GM18508 (cell line): Measurements from ENCODE around the gene KLHL29.

Source experiments
- ATAC-seq: cut with Tn5 transposase; IDR thresholded peaks from one replicate; pipeline ENCODE4 v1.9.1; 2021; ENCODE audit warnings: moderate number of reproducible peaks; ENCODE audit not compliant: insufficient read depth, unreplicated experiment

KLHL29 gene

GRCh38 chr2:23635442-23636340 lies 250.7 kb downstream of the KLHL29 start:
- no peak for ATAC-seq

DNA sequence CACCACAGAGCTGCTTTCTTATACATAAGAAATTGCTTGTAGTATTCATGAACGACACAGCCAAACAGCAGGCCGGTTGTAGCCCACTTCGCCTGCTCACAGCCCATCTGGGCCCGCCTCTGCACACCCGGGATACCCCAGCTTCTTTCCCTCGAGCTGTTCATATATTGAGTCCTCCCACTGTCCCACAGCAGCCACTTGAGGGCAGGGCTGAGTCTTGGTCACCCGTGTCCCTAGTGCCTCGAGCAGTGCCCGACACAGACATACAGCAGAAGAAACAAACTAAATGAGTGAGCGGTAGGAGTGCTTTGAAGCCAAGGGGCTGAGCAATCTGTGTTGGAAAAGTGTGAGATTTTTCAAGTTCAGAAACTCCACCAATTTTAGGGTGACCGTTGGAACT lies 251.4 kb downstream of the KLHL29 start:
- no peak for ATAC-seq

- no peak for ATAC-seq
Measured at GRCh38 chr2:23637011-23637778, 252.2 kb downstream of the KLHL29 start.

- no peak for ATAC-seq
Measured at GRCh38 chr2:23639406-23639982, 254.5 kb downstream of the KLHL29 start.

DNA sequence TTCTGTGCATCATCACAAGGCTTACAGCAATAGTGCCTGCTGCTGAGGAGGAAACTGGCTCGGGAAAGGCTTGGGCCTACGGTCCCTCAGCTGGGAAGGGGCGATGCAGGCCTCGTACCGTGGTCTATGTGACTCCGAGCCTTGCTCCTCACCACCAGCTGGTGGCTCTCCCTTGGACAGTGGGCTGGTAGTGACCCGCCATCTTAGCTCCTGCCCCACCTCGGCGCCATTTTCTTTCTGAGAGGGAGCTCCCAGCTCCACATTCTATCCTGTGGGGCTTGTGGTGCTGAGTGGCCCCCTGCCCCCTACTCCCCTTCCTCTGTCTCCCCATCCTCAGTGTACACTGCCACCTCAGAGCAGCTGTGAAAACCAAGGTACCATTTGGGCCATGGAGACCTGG lies 255.7 kb downstream of the KLHL29 start:
- ATAC-seq, result no peak

GRCh38 chr2:23642516-23642915 lies 257.5 kb downstream of the KLHL29 start:
- no peak for ATAC-seq

- no peak for ATAC-seq
Measured at GRCh38 chr2:23645230-23645808, 260.3 kb downstream of the KLHL29 start.

DNA sequence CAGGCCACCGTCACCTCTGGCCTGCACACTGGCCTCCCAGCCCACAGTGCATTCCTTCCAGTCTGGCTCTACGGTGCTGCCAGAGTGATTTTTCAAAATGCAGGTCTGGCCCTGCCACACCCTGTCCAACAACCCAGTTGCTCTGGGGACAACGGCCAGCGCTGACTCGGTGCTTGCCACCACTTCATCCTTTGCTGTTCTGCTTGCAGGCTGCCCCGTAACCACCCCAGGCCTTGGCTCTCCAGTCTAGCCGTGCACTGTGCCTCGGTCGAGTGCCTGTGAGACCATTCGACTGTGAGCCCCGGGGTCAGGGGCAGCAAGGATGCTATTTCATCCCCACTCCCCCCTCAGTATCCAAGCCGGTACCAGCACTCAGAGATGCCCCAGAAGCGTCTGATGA lies 262.6 kb downstream of the KLHL29 start:
- no peak for ATAC-seq

- ATAC-seq, result no peak
Measured at GRCh38 chr2:23649303-23649702, 264.3 kb downstream of the KLHL29 start.

DNA sequence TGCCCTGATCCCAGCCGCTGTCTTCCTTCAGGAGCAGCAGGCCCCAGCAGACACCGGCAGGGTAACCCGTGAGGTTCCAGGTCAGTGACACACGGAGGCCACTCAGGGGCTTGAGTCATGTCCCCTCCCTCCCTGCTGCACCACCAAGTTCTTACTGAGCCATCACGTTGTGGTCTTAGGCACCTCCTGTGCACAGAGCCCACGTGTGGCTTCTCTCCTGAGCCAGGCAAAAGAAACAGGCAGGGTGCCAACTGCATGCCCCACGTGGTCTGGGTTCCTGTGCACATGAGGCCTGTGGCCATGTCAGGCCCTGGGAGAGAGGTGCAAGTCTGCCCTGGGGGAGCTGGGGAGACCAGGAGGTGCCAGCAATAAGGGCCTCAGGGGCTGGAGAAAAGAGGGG lies 264.8 kb downstream of the KLHL29 start:
- no peak for ATAC-seq

DNA sequence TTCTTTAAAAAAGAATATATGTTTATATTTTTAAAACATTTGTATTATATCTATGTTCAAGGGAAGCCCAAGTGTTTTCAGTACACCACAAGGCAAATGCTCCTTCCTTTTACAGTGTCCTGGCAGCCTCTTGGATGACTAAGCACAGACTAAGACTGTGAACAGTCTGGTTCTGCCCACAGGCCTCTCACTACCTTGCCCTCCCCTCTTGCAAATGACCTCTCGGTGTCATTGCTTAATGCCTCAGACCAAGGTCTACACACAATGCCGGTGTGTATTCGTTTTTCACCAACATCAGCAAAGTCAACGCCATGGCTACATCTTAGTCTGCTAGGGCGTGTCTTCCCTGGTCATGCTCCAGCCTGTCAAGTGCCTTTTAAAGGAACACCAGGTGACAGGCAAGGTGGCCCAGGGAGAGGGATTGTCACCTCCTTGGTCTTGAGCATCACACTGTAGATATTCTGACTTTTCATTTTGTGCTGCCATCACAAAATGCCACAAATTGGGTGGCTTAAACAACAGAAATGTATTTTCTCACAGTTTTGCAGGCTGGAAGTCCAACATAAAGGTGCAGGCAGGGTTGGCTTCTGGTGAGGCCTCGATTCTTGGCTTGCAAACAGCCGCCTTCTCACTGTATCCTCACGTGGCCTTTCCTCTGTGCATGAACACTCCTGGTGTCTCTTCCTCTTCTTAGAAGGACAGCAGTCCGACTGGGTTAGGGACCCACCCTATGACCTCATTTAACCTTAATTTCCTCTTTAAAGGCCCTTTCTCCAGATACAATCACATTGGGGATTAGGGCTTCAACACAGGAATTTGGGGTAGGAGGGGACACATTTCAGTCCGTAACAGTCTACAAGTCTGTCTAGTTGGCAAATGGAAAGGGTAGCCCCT lies 266.5 kb downstream of the KLHL29 start:
- ATAC-seq, result no peak

DNA sequence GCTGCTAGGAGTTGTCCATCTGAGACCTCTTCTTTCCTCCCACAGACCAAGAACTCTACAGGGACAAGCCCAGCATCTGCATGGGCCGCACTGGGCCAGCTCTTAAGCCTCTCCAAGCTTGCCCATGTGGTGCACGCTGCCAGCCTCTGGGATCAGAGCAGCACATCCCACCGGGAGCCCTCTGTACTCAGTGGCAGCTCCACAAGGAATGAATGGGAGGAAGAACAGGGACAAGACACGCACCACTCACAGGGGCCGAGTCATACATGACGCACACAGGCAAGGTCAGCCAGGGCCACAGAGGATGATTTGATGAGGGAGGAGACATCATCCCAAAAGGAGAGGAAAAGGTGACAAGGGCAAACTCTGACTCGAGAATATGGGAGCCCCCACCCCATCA lies 268.3 kb downstream of the KLHL29 start:
- ATAC-seq, result no peak

DNA sequence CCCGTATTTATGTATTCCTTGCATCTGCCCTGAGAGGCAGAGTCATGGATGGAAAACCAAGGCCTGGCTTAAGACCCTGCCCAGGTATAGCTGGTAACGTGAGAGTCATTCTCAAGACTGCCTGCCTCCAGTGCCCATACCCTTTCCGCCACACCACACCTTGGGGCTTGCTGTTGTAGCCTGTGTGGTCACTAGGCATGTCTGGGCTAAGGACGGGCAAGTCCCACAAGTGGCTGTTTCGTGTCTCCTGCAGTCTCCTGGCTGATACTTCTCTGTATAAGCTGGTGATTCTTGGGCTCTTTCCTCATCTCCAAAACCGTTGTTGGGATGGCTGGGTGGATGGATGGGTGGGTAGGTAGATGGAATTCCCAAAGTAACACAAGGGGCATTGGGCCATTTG lies 269.8 kb downstream of the KLHL29 start:
- no peak for ATAC-seq

DNA sequence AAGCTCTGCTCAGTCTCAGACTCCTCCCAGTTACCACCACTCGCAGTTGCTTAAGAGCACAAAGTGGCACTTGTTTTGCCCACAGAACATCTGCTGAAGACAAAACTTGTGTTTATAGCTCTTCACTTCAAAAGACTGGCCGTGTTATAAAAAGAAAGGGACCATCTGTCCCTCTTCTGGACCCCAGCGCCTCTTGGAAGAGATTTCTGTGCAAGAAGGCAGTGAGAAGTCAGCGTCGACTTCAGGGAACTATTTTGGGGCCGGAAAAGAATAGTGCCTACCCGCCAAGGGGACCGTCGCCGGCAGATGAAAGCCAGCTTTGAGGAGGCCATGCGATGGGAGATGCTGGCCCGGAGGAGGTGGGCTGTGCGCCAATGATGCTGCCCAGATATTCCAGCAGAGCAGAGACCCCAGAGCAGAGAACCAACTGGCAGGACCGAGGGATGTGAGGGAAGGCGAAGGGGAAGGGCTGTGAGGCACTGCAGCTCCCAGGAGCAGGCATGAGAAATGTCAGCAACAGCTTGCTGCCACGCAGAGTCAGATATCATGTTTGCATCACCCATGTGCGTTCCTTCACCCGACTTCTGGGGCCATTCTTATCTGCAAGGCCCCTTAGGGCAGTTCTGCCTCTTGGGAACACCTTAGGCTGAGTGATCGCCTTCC lies 271.1 kb downstream of the KLHL29 start:
- no peak for ATAC-seq

- ATAC-seq, result no peak
Measured at GRCh38 chr2:23656597-23656973, 271.6 kb downstream of the KLHL29 start.

DNA sequence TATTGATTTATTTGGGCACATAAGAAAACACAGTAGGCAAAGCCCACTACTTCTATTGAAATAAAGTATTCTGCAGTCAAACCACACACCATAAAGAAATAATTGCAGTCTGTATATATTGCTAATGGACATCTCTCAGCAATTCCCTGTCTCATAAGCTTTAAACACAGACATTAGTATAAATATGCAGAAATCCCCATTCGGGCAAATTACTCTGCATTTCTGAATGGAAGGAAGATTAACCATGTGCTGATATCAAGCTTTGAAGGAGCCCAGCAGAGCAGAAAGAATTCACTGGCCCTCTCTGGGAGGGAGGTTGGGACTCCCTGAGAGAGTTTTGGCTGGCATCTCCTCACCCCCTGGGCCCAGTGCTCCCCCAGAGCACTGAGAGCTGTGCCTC lies 272.4 kb downstream of the KLHL29 start:
- no peak for ATAC-seq

GRCh38 chr2:23657934-23658333 lies 273.0 kb downstream of the KLHL29 start:
- no peak for ATAC-seq

DNA sequence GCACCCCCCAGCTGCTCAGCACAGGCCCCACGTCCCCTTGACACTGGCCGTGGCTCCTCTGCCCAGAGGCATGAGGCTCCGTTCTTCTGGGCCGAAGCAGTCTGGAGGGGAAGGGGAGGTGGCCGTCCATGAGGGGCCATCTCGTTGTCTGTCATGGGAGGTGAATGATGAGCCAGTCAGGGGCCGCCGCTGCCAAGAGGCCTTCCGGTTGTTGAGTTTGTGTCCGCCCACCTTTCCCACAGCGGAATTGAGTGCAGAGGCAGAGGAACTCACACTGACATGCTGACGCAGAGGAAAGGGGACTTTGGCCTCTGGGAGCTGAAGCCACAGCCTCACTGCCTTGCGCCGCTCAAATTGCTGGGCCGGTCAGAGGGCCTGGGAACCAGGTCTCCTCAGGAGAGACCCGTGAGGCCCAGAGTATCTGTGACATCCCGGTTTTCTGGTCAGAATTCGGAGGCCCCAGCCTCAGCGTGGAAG lies 273.5 kb downstream of the KLHL29 start:
- no peak for ATAC-seq

DNA sequence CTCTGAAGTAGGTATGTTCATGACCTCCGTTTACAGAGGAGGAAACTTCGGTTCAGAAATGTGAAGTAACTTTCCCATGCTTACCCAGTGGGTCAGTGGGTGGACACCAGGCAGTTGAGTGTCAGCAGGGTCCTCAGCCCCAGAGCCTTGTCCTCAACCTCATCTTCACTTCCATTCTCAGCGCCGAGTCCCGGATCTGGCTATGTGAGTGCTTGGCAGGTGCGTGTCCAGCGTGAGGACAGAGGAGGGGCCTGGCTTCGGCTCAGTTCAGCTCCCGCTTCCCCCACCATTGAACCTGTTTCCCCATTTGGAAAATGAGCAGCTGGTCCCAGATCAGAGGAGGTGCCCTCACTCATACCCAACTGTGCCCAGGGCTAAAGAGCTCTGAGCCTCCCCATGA lies 274.3 kb downstream of the KLHL29 start:
- ATAC-seq, result no peak
